Measurements from ENCODE around the gene IL1R1.

DNA sequence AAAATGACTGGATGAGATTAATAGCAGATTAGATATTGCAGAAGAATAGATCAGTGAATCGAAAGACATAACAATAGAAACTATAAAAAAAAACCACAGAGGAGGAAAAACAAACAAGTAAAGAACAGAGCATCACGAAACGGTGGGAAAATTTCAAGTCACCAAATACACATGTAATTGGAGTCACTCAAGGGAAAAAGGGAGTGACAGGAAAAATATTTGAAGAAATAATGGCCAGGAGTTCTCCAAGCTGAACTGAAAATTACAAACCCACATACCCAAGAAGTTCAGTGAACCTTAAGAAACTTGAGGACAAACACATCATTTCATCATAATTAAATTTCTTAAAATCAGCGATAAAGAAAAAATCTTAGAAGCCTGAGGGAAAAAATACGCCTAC is 11.0 kb upstream of the IL1R1 start:
- TF ChIP-seq, protein P1, sequence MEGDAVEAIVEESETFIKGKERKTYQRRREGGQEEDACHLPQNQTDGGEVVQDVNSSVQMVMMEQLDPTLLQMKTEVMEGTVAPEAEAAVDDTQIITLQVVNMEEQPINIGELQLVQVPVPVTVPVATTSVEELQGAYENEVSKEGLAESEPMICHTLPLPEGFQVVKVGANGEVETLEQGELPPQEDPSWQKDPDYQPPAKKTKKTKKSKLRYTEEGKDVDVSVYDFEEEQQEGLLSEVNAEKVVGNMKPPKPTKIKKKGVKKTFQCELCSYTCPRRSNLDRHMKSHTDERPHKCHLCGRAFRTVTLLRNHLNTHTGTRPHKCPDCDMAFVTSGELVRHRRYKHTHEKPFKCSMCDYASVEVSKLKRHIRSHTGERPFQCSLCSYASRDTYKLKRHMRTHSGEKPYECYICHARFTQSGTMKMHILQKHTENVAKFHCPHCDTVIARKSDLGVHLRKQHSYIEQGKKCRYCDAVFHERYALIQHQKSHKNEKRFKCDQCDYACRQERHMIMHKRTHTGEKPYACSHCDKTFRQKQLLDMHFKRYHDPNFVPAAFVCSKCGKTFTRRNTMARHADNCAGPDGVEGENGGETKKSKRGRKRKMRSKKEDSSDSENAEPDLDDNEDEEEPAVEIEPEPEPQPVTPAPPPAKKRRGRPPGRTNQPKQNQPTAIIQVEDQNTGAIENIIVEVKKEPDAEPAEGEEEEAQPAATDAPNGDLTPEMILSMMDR (IDR thresholded peaks at IDR 0.05): no peak
- no peak for TF ChIP-seq POLR2A (IDR thresholded peaks at IDR 0.05)
